ENCODE measurements around the gene RDH14.
A peak's percentile ranks its signal among the peaks of the same experiment; 100 is the strongest.

The RDH14 gene, protein sequence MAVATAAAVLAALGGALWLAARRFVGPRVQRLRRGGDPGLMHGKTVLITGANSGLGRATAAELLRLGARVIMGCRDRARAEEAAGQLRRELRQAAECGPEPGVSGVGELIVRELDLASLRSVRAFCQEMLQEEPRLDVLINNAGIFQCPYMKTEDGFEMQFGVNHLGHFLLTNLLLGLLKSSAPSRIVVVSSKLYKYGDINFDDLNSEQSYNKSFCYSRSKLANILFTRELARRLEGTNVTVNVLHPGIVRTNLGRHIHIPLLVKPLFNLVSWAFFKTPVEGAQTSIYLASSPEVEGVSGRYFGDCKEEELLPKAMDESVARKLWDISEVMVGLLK
- 4.7 to 15.3 (median 9.3) reads per million in 18 experiments for total RNA-seq

DNA sequence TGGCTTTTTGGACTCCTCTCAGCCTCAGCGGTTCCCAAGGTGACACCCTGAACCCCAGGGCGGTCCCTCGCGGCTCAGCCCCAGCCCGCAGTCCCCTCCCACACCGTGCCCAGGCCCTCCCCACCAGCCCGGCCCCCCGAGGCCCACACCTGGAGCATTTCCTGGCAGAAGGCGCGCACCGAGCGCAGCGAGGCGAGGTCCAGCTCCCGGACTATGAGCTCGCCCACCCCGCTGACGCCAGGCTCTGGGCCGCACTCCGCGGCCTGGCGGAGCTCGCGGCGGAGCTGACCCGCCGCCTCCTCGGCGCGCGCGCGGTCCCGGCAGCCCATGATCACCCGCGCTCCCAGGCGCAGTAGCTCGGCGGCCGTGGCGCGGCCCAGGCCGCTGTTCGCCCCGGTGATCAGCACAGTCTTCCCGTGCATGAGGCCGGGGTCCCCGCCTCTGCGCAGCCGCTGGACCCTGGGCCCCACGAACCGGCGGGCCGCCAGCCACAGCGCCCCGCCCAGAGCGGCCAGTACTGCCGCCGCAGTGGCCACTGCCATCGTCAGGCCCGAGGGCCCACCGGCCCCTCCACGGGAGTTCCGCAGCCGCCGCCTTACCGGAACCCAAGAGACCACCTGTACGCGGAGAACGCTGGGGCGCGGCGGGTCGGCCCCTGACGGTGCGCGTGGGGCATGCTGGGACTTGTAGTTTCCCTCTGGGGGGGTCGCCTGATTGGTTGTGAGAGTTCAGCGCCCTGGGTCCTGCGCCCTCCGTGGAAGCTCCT, at the start of gene RDH14:
TSS of gene RDH14 (minus strand) at position 623 of the 766 bp plus-strand sequence. CDS start at position 542, 81 bp downstream.
- DNase-seq, result peak; percentile 79 to 86

DNA sequence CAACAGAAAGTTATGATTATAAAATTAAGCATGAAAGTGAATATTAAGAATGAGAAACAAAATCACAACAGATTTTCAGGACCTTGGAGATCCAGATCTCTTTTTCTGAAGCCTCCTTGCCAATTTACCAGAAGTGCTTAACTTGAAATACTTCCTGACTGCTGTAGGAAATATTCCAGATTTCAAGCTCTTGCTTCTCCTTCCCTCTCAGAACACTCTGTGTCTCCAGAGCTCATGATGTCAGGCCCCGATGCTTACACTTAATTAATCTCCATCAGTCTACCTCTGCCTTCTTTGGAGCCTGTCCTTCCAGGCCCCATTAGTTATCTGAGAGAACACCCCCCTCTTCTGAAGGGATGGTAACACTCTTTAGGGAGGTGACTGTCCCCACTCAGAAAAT, 49.6 kb upstream of the RDH14 start:
- no peak for DNase-seq

DNA sequence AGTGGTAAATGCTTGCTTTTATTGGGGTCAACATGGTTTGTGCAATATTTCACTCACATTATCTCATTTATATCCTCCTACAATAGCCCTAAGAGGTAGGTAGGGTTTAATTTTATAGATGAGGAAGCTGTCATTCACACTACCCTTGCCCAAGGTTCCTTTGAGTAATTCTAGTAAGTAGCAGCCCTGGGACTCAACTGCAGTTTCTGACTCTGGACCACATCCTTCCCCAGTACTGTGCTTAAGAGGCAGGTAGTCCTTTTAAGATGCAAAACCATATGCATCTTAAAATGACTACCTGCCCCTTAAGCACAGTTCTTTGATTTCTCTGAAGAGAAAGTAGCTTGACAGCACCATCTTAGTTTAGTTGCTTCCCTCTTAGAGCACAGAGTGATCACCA, 44.7 kb upstream of the RDH14 start:
- DNase-seq, result no peak

DNA sequence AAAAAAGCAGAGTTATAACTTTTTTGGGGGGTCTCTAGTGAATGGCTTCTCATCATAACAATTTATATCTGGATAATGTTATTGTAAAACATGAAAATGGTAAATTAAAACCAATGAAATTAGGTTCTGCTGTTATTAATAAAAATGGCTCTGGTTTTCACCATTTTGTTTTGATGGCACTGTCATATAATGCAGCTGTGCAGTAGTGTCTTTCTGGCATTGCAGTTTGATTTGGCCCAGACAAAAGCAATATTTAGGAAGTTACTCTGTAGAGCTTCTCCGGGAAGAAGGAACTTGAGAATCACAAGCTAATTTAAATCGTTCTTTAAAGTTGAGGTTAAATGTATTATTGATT, 44.1 kb upstream of the RDH14 start:
- no peak for DNase-seq

DNA sequence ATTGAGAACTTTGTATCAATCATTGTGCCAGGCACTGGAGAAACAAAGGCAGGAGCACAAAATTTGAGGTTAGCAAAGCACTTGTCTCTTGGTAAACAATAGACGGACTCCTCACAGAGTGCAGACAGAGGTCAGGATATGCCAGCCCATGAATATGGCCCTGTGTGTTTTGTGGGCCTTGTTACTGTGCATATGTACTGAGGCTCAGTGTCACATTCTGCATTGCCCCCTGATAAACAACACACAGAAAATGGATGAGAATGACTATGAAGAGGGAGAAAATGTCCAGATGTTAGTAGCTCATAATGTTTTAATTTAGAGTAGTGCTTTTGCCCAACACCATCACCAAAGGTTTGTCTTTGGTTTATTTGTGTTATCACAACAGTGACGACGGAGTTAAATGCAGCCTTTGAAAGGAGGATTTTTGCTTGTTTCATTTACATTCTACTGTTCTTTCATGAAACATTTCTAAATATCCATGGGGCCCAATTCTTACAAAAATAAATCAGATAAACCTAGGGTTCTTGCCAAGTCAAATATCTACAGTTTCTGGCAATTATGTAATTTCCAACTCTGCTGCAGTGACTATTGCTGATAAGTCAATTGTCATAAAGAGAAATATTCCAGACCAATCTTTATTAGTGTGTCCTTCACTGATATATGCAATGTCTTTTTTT, 43.5 kb upstream of the RDH14 start:
- no peak for DNase-seq

DNA sequence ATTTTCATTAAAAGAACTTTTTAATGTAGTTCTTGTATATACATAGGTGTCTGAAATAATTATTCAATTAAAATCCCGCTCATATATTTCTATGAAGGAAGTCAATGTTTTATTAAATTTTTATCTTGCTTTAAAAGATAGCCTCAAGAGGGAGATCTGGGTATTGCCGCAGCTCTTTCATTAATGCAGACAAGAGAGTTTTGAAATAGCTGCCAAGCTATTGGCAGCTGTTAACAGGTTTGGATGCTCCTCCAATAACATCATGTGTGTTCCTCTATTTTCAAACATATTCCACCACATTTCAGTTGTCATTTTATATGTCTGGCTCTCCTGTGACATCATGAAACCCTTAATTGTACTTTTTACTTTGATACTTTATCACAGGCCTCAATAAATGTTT, 41.8 kb upstream of the RDH14 start:
- DNase-seq, result no peak

DNA sequence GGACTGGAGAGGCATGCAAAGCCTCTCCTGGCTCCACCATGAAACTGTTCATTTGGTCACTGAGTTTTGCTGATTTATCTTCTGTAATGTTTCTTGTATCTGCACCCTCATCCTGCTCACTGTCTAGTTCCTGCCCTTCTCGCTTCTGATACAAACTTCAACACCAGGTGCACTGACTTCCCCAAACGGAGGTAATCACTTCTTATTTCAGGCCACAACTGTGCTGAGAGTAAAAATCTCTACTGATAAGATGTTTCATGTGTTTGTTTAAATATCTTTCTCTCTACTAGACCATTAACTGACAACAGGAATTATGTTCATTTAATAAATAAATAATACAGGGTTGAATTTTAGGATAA, 39.8 kb upstream of the RDH14 start:
- no peak for DNase-seq

DNA sequence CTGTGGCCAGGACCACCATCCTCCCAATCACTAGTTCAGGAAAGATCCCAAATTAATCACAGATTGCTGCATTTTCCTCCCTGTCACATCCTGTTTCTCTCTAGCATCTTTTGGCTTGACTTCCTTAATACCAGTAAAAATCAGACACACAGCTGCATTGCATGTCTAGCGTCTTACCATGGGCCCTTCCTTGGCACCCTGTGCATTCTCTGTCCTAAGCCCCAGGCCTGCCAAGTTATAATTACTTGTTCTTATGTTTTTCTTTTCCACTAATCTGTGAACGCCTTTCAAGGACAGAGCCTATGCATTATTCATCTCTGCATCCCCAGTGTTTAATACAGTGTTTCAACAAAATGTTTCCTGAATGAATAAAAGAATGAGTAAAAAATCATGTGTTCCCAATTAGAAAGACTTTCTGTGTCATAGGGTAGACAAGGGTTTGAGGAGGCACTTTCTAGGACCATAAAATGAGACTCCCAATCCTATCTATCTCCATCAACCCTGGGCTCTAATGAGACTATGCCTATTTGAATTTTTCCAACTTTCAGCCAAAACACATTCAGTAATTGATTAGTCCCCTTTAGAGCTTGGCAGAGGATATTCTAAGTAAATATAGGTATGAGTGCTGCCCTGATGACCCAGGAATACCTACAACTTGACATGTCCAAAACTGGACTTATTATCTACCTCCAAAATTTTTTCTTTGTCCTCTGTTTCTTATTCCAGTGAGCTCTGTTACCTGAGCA, 39.2 kb upstream of the RDH14 start:
- DNase-seq, result no peak

DNA sequence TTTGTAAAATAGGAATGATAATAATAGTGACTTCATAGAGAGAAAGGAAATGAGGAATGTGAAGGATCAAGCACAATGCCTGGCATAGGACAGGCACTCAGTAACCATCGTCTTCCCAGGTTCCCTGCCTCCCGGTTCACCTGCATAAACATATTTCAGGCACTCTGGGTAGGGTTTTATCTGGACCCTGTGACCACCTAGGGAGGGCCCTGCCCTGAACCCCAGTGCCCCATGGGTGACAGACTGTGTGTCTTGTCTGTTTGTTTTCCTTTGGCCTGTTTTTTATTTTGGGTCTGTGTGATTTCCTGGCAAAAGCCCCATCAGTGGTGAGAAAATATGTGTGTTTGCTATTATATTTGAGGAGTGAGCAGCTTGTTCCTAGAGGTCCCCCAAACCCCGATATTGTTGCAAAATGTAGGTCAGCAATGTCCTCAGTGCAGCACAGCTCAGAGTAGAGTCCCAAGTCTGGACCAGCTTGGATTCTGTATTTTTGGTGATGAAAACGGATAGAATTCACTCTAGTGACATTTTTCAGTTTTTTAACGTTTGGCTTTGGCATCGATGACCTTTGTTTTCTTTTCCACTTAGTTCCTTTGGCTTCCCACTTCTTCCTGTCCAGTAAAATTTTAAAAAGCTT, 38.5 kb upstream of the RDH14 start:
- DNase-seq, result no peak

DNA sequence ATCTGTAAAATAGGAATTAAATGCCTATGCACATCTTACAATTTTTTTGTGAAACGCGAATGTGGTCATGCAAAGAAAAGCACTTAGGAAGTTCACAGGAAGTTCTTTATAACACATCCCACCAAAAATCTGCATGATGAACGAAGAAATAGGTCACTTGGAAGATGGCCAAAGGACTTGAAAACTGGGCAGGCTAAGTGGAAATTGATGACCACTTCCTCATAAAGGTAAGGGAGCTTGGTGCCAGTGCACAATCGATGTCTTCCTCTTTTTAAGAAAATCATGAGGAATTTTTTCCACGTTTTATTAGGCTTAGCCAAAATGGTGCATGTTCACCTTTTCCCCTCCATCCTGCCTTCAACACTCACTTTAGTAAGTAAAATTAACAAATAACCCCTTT, 37.2 kb upstream of the RDH14 start:
- no peak for DNase-seq

DNA sequence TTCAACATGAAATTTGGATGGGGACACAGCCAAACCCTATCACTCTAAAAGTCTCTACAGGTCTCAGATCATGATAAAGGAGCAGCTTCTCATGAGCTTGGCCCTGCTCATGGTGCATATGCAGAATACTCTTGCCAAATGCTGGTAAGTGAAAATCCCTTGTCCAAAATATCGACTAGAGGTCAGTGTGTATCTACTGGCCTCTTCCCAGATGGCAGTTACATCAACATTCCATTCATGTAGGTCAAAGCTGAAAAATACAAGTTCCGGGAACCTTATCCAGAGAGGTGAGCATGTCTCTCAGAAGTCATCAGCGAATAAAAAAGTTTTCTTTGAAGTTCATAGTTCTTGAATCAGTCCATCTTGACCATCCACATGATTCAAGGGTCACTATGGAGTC, 36.5 kb upstream of the RDH14 start:
- no peak for DNase-seq

DNA sequence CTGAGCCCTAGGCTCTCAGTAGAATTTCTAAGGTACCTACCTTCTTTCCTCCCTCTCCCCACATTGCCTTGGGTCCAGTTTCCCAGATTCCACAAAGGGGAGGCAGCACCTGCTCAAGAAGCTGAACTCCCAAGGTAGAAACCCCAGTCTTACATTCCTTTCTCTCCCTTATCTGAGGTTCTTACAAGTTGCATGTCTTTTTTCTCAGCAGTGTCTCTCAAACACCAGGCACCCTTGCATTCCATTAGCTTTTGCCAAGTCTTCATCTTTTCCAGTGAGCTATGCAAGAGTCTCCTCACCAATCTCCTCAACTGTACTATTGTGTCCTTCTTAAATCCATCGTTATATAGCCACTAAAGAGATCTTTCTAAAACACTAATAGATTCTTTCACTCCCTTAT, 33.0 kb upstream of the RDH14 start:
- no peak for DNase-seq

DNA sequence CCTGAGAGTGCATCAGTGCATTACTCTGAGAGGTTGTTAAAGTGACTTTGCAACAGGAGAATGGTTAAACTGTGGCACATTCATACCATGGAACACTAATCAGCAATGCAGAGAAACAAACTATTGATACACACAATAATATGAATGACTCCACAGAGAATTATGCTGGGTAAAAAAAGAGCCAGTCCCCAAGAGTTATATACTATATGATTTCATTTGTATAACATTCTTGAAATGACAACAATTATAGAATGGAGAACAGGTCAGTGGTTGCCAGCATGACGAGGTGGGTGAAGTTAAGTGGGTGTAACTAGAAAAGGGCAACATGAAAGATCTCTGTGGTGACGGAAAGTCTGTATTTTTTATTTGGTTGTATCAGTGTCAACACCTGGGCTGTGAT, 31.9 kb upstream of the RDH14 start:
- no peak for DNase-seq

DNA sequence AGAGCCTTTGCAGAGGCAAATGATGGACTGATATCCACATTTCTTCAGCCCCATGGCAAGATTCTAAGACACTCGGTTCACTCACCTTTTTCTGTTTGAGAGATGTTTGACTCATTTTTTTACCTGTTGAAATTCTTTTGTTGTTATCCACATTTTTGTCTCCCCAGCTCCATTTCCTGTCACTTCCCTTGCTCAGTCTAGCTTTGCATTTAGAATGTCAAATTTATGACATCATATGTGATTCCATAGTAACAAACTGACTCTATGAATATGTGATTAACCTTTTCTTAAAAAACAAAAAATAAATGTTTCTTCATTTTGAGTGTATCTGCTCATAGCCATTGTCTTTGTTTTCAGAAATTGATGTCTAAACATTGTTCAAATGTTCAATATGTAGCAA, 28.9 kb upstream of the RDH14 start, which contains the start of gene NT5C1B:
TSS of gene NT5C1B (minus strand) at position 216 of the 400 bp plus-strand sequence. CDS start at position 115, 101 bp downstream.
- no peak for DNase-seq

DNA sequence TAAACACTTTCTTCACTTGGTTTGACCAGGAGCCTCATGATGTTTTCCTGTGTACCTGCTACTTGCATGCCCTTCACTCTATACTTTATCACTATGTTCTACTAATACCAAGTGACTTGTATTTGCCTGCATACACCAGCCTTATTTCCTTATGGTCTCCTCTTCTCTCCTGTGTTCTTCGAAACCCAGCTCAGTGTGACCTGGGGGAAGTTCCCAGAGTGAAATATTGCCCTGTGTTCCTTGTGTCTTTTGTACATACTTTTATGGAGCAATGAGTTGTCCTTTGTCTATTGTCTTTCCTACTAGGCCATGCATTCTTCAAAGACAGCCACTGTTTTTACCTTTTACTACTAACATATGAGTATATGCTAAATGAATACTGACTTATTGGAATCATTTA, 28.3 kb upstream of the RDH14 start:
- no peak for DNase-seq

DNA sequence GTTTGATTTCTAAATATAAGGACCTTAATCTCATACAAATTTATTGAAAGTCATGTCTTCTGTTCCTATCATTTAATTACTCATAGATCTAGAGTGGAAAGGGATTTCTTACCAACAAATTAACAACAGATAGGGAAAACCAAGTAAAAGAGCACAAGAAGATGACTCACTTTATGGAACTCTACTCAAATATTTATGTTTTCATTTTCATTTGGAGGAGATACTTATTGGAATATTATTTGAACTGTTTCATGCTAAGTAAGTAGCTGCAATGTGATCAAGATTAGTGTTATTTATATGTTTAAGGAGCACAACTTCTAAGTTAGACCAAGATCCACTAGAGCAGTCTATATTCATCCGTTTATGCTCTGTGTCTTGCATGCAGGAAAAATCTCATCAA, 27.6 kb upstream of the RDH14 start:
- DNase-seq, result no peak

DNA sequence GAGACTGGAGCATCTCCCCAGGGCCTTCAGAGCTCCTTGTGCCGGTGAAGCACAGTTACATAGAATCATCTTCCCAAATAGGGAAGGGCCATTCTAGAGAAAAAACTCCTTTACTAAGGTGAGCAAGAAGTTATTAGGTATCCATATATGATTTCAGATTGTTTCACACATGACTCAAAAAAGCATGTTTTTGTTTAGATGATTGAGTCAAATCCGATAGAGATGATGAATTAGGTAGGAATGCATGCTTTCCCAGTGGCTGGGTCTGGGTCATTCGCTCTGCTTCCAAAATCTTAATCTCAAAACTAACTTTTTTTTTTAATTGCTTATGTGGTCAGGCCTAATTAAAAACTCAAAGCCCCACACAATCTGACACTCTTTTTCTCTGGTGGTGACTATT, 25.1 kb upstream of the RDH14 start:
- DNase-seq, result no peak

DNA sequence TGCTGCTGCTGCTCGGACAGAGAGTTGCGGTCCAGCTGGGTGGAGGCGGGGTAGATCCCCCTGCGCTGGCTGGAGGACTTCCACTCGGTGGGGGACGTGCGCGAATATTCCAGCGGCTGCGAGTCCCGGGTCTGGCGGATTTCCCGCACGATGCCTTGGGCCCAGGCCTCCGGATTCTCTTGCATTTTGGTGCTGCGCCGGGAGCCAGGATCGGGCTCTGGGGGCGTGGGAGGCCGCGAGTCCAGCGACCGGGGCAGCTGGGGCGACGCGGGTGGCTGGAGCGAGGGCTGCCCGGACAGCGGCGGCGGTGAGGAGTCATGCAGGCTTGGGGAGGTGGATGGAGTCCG, 24.1 kb upstream of the RDH14 start:
- no peak for DNase-seq

DNA sequence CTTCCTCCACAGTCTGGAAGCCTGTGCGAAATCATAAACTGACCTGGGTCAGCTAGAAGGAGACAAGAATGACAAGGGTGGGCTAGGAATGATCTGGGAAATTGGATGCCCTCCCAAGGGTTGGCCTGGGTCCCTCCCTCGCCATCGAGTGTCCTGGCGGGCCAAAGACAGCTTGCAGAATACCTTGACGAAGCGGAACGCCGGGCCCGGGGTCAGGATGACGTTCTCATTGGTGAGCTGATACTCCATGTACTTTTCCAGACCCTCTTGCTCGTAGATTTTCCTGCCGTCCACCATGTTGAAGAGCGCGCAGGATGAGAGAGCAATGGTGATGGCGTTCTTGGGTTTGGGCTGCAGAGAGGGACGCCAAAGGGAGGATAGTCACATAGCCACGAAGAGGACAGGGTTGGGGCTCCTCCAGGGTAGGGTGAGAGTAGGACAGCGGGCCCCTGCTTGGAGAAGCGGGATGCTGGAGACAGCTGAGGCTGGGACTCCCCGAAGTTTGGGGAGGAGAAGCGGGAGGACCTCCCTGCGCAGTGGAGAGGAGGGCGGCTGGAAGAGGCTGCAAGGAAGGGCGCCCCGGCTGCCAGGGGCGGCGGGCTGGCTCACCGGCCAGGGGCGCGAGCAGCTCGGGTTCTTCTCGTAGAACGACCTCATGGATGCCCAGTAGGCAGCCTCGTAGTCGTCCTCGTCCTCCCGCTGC, 23.6 kb upstream of the RDH14 start:
- DNase-seq, result no peak

DNA sequence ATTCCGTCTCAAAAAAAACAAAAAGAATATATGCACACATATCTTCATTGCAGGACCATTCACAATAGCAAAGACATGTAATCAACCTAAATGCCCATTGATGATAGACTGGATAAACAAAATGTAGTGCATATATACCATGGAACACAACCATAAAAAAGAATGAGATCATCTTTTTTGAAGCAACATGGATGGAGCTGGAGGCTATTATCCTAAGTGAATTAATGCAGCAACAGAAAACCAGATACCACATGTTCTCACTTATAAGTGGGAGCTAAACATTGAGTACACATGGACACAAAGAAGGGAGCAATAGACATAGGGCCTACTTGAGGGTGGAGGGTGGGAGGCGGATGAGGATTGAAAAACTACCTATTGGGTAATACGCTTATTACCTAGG, 20.2 kb upstream of the RDH14 start:
- DNase-seq, result no peak

DNA sequence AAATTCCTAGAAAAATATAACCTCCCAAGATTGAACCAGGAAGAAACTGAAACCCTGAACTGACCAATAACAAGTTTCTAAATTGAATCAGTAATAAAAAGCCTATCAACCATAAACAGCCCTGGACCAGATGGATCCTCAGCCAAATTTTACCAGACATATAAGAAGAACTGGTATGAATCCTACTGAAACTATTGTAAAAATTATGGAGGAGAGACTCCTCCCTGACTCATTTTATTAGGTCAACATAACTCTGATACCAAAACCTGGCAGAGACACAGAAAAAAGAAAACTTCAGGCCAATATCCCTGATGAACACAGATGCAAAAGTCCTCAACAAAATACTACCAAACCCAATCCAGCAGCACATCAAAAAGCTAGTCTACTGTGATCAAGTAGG, 17.6 kb upstream of the RDH14 start:
- DNase-seq, result no peak

All from inflammatory macrophage (primary cell).